Measurements from ENCODE around the gene GAP43.

The GAP43 gene

DNA sequence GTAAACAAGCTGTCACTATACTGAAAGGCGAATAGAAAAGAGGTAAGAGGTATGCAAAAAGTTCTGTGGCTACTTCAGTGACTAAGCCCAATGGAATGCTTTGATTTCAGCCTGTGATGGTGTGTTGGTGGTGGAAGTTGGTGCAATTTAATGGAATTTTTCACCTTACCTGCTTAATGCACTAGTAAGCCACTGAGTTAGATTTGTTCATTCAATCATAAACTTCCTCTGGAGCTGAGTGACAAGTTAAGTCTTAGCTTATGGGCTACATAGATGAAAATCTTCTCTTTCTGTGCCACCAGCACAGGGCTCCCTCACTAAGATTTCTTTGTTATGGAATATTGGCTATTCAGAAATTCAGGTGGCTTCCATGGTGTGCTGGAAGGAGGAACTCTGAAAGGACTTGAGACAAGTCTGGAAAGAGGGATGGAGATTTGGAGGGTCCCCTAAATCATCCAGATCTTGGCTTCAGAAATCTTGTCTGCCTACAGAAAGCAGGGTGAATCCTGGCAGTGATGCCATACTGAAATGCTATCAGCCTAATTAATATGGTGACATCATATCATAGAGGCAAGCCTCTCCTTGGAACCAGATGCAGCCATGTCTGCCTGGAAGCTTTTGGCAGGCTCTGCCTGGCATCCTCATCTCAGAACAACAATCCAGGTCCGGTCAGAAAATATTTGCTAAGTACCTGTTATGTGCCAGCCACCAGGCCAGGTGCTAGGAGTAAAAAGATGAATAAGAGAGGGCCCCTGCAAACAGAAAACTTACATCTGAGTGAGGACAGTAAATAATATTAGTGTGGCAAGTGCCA is 8.1 kb upstream of the GAP43 start:
- Histone ChIP-seq H3K4me1 (ENCODE audit: insufficient read depth, low read length) (peaks cover 4% of the 10 kb centered on the region), H3K4me3 (ENCODE audit: low read length) (no peak overlapping the region), H3K27me3 (ENCODE audit: insufficient read depth, low read length) (no peaks in the 10 kb centered on the region), H3K9me3 (ENCODE audit: low read length) (no peaks in the 10 kb centered on the region), H3K36me3 (ENCODE audit: insufficient read depth, low read length) (no peaks in the 10 kb centered on the region), H2AFZ (ENCODE audit: low read depth, low read length) (no peak overlapping the region)

DNA sequence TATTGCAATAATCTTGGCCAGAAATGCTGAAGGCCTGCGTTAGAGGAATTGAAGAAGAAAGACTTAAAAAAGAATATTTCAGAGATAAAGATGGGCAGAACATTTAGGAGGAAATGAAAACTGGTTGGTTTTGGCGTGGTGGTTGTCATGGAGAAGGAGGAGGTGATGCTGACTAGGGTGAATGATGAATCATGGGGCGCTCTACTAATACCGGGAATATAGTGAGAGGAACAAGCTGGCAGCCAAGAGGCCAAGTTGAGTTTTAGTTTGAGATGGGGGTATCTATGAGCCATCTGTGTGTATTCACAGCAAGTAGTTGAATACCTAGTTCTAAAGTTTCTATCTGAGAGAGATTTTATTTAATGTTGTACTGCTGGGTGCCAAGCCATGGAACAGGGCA is 6.8 kb upstream of the GAP43 start:
- Histone ChIP-seq H3K9me3 (ENCODE audit: low read length) (no peaks in the 10 kb centered on the region), H2AFZ (ENCODE audit: low read depth, low read length) (no peak overlapping the region), H3K27me3 (ENCODE audit: insufficient read depth, low read length) (no peaks in the 10 kb centered on the region), H3K4me1 (ENCODE audit: insufficient read depth, low read length) (peaks cover 4% of the 10 kb centered on the region), H3K36me3 (ENCODE audit: insufficient read depth, low read length) (no peaks in the 10 kb centered on the region), H3K4me3 (ENCODE audit: low read length) (no peak overlapping the region)

GRCh38 chr3:115617591-115617990 is 5.7 kb upstream of the GAP43 start:
- Histone ChIP-seq H3K4me3 (ENCODE audit: low read length) (no peak overlapping the region), H2AFZ (ENCODE audit: low read depth, low read length) (no peak overlapping the region), H3K36me3 (ENCODE audit: insufficient read depth, low read length) (no peaks in the 10 kb centered on the region), H3K9me3 (ENCODE audit: low read length) (no peaks in the 10 kb centered on the region), H3K4me1 (ENCODE audit: insufficient read depth, low read length) (peaks cover 4% of the 10 kb centered on the region), H3K27me3 (ENCODE audit: insufficient read depth, low read length) (no peaks in the 10 kb centered on the region)

DNA sequence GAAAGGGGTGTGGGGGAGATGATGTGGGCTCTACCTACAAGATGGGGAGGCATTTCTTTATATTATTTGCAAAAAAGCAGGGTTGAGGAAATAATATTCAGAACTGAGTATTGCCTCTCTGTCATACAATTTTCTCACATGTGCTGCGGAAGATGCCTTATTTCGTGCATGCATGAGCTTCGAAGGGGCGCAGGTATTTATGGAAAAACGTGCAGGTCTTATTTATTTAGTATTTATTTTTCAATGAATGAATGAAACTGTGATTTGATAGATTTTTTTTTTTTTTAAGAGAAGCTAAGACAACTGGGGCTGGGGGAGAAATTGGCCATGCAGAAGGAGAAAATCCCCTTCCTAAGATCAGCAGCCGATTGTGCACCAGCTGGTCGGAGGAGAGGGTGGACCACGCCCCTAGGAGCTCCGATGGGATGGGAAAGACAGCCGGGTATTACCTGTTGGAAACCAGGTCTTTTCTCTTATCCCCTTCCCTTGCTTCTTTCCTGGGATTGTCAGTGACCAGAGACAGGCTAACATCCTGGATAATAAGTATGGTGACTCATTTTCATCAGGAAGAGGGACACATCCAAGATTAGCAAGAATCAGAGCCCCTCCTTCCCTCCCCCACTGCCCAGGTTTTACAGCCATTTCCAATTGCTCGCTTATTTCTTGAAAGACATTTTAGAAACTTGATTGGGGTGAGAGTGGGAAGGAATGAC is 875 bp downstream of the GAP43 start:
- Histone ChIP-seq H3K36me3 (ENCODE audit: insufficient read depth, low read length) (no peaks in the 10 kb centered on the region), H2AFZ (ENCODE audit: low read depth, low read length) (peak overlapping the region; percentile 65), H3K27me3 (ENCODE audit: insufficient read depth, low read length) (no peaks in the 10 kb centered on the region), H3K9me3 (ENCODE audit: low read length) (no peaks in the 10 kb centered on the region), H3K4me1 (ENCODE audit: insufficient read depth, low read length) (peaks cover 27% of the 10 kb centered on the region), H3K4me3 (ENCODE audit: low read length) (peak overlapping the region; percentile 67)

DNA sequence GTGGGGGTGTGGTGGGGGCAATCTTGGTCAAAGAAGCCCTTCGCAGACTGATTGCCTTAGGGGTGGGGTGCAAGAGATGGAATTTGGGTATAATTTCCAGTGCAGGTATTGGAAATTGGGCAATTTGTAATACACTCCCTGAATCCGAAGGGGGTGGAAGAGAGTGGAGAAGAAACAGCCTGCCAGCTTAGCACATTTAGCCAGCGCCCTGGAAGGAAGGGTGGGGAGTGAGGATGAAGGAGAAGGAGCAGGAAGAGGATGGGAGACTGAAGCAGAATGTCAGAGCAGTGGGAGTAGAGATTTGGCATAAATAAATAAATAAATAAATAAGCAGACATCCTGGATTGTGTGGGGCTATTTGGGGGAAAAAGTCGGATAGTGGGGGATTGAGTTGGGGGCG is 1.6 kb downstream of the GAP43 start:
- Histone ChIP-seq H3K36me3 (ENCODE audit: insufficient read depth, low read length) (no peaks in the 10 kb centered on the region), H3K4me3 (ENCODE audit: low read length) (peak overlapping the region; percentile 67), H3K9me3 (ENCODE audit: low read length) (no peaks in the 10 kb centered on the region), H3K4me1 (ENCODE audit: insufficient read depth, low read length) (peaks cover 27% of the 10 kb centered on the region), H2AFZ (ENCODE audit: low read depth, low read length) (no peak overlapping the region), H3K27me3 (ENCODE audit: insufficient read depth, low read length) (no peaks in the 10 kb centered on the region)

DNA sequence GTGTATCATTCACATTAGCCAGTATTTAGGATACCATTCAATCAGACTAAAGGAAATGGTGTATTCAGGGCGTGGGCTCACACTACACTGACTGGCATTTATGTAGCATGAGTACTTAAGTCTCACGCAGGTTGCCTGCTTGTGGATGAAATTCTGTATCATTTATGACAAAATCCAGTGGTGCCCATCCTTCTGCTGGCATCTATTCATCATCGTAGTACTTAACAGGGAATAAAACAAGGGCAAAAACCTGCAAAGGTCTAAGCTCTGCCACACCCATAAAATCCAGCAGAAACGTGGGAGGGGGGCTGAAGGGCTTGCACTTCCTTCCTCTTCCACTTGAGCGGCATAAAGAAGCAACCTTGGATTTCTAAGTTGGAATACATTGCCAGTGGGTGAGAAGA is 2.7 kb downstream of the GAP43 start:
- H3K27me3 ChIP-seq (ENCODE audit: insufficient read depth, low read length), result no peaks in the 10 kb centered on the region
- peak overlapping the region; percentile 67 for H3K4me3 ChIP-seq (ENCODE audit: low read length)
- no peaks in the 10 kb centered on the region for H3K9me3 ChIP-seq (ENCODE audit: low read length)
- H2AFZ ChIP-seq (ENCODE audit: low read depth, low read length), result no peak overlapping the region
- H3K4me1 ChIP-seq (ENCODE audit: insufficient read depth, low read length), result peaks cover 27% of the 10 kb centered on the region
- no peaks in the 10 kb centered on the region for H3K36me3 ChIP-seq (ENCODE audit: insufficient read depth, low read length)

DNA sequence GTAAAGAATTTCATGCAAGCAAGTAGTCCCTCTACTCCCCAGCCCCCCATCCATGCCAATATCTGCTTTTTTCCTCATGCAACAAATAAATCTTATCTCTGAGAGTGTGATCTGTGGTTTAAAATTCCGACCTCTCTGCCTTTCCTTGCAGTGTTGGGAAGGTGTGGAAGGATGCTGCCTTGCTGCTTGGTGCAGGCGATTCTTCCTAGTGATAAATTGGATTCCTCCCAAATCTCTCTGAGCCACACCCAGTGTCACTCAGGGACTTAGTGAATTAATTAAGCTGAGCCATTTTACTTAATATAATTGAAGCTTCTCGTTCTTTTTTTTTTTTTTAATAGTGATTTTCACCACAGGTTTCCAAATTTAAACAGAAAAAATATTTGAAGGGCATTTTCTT is 3.4 kb downstream of the GAP43 start:
- Histone ChIP-seq H3K9me3 (ENCODE audit: low read length) (no peaks in the 10 kb centered on the region), H3K36me3 (ENCODE audit: insufficient read depth, low read length) (no peaks in the 10 kb centered on the region), H3K4me3 (ENCODE audit: low read length) (peak overlapping the region; percentile 67), H3K27me3 (ENCODE audit: insufficient read depth, low read length) (no peaks in the 10 kb centered on the region), H3K4me1 (ENCODE audit: insufficient read depth, low read length) (peaks cover 27% of the 10 kb centered on the region), H2AFZ (ENCODE audit: low read depth, low read length) (no peak overlapping the region)

DNA sequence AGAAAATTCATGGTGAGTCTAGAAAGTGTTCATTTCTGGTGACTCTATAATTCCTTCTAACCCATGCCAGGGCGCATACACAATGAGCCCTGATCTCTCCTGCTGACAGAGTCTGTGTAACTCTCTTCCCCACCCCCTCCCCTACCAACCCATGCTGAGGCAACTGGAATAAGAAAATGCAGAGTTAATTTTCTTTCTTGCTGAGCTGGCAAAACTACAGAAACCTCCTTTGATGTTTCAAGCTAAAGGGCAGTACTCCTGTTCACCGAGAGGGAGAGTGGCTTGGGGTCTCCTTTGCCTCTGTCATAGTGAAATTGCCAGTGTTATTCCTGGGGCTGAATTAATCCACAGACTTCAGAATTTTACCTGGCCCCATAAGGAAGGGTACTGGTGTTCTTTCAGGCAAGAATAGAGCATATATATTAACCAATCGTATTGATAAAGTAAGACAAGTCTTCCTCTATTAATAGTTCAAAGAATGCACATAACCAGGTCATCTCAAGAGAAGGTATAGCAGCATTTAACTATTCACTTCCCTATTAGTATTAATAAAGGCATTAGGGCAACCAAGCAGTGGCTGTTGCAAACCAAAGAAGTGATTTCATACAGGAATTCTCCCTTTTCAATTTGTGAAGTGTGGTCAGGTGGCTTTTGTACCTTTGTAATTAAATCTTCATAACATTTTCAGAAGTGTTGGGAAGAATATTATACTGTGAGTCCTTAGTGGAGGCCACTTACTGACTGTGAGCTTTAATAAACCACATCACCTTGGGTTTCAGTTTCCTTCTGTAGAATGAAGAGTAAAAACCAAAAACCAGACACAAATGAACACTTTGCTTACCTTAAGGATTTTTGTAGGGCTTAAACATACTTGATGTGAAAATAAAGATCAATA is 4.1 kb downstream of the GAP43 start:
- H3K9me3 ChIP-seq (ENCODE audit: low read length), result no peaks in the 10 kb centered on the region
- no peak overlapping the region for H2AFZ ChIP-seq (ENCODE audit: low read depth, low read length)
- peaks cover 27% of the 10 kb centered on the region for H3K4me1 ChIP-seq (ENCODE audit: insufficient read depth, low read length)
- no peaks in the 10 kb centered on the region for H3K27me3 ChIP-seq (ENCODE audit: insufficient read depth, low read length)
- no peaks in the 10 kb centered on the region for H3K36me3 ChIP-seq (ENCODE audit: insufficient read depth, low read length)
- peak overlapping the region; percentile 1 for H3K4me3 ChIP-seq (ENCODE audit: low read length)

GRCh38 chr3:115628075-115628412 is 4.7 kb downstream of the GAP43 start:
- Histone ChIP-seq H3K9me3 (ENCODE audit: low read length) (no peaks in the 10 kb centered on the region), H2AFZ (ENCODE audit: low read depth, low read length) (no peak overlapping the region), H3K36me3 (ENCODE audit: insufficient read depth, low read length) (peaks cover under 1% of the 10 kb centered on the region), H3K4me1 (ENCODE audit: insufficient read depth, low read length) (peaks cover 27% of the 10 kb centered on the region), H3K27me3 (ENCODE audit: insufficient read depth, low read length) (no peaks in the 10 kb centered on the region), H3K4me3 (ENCODE audit: low read length) (no peak overlapping the region)

- no peaks in the 10 kb centered on the region for H3K9me3 ChIP-seq (ENCODE audit: low read length)
- H3K4me3 ChIP-seq (ENCODE audit: low read length), result no peak overlapping the region
- H3K4me1 ChIP-seq (ENCODE audit: insufficient read depth, low read length), result peaks cover 19% of the 10 kb centered on the region
- H3K27me3 ChIP-seq (ENCODE audit: insufficient read depth, low read length), result no peaks in the 10 kb centered on the region
- H2AFZ ChIP-seq (ENCODE audit: low read depth, low read length), result no peak overlapping the region
- peaks cover 3% of the 10 kb centered on the region for H3K36me3 ChIP-seq (ENCODE audit: insufficient read depth, low read length)
Measured at GRCh38 chr3:115630850-115631249, 7.5 kb downstream of the GAP43 start.

DNA sequence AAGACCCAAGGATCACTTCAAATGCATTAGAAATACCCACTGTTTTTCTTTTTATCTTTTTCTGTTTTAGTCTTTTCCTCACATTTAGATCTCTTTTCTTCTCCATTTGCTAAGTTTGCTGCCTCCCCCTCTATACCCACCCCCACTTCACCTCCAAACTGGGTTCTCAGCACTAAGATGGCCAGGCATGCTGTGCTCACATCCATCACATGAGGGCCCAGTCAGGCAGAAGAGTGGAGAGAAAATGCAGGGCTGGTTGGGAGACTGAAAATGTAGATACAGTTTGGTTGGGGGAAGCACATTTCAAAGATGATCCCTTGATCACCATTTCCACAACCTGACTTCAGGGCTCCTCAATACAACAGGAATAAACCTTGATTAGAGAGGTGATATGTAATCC is 8.7 kb downstream of the GAP43 start:
- H3K4me3 ChIP-seq (ENCODE audit: low read length), result no peak overlapping the region
- no peaks in the 10 kb centered on the region for H3K9me3 ChIP-seq (ENCODE audit: low read length)
- H3K27me3 ChIP-seq (ENCODE audit: insufficient read depth, low read length), result no peaks in the 10 kb centered on the region
- no peak overlapping the region for H2AFZ ChIP-seq (ENCODE audit: low read depth, low read length)
- H3K36me3 ChIP-seq (ENCODE audit: insufficient read depth, low read length), result peaks cover 7% of the 10 kb centered on the region
- H3K4me1 ChIP-seq (ENCODE audit: insufficient read depth, low read length), result peaks cover 7% of the 10 kb centered on the region

- Histone ChIP-seq H3K9me3 (ENCODE audit: low read length) (no peaks in the 10 kb centered on the region), H3K27me3 (ENCODE audit: insufficient read depth, low read length) (no peaks in the 10 kb centered on the region), H3K4me3 (ENCODE audit: low read length) (no peak overlapping the region), H3K4me1 (ENCODE audit: insufficient read depth, low read length) (no peaks in the 10 kb centered on the region), H3K36me3 (ENCODE audit: insufficient read depth, low read length) (peaks cover 7% of the 10 kb centered on the region), H2AFZ (ENCODE audit: low read depth, low read length) (no peak overlapping the region)
Measured at GRCh38 chr3:115633467-115633866, 10.2 kb downstream of the GAP43 start.

GRCh38 chr3:115634052-115634451 is 10.7 kb downstream of the GAP43 start:
- Histone ChIP-seq H3K36me3 (ENCODE audit: insufficient read depth, low read length) (peaks cover 7% of the 10 kb centered on the region), H3K4me3 (ENCODE audit: low read length) (no peak overlapping the region), H2AFZ (ENCODE audit: low read depth, low read length) (no peak overlapping the region), H3K9me3 (ENCODE audit: low read length) (no peaks in the 10 kb centered on the region), H3K4me1 (ENCODE audit: insufficient read depth, low read length) (no peaks in the 10 kb centered on the region), H3K27me3 (ENCODE audit: insufficient read depth, low read length) (no peaks in the 10 kb centered on the region)

Data from neuron (in vitro differentiated cells).